ENCODE measurements around the gene KLHL21.

GRCh38 chr1:6632588-6633514, 30.2 kb upstream of the KLHL21 start:
- TF ChIP-seq CTCF (IDR thresholded peaks at IDR 0.05; ENCODE audit: low read depth, low read length, missing input control) (no peak), ATF3 (IDR thresholded peaks at IDR 0.05) (no peak), RXRA (IDR thresholded peaks at IDR 0.05) (no peak), TAF1 (conservative IDR thresholded peaks at IDR 0.05) (no peak), RAD21 (IDR thresholded peaks at IDR 0.05) (no peak), REST (IDR thresholded peaks at IDR 0.05) (no peak), HNF4A (conservative IDR thresholded peaks at IDR 0.05) (no peak), EGR1 (IDR thresholded peaks at IDR 0.05; ENCODE audit: low read depth in 2 of 2) (no peak), JUND (IDR thresholded peaks at IDR 0.05) (no peak), SP1 (IDR thresholded peaks at IDR 0.05) (no peak), ZBTB33 (IDR thresholded peaks at IDR 0.05) (no peak), YY1 (IDR thresholded peaks at IDR 0.05) (no peak)
